A549 (cell line): Measurements from ENCODE around the gene MEA1. TPM values are rescaled to one million over a fixed set of nuclear protein-coding genes. Genes with fewer than 3 reads are reported as not detected.
"Not testable (repeated sequence)": the region's sequence is repeated elsewhere in the genome, so short reads cannot be mapped to it uniquely, and the experiment has no call there.

Experiments
- ATAC-seq, 2 experiments: fragments of 200-7000 bp in 1 of 2; fragments of >200 bp in 1 of 2; cut with Nextera tagmentation in 1 of 2; cut with Tn5 transposase in 1 of 2; 3 replicates each; pipeline versions ENCODE4 v1.8.0 to v1.9.1; 2018 to 2020; ENCODE audit warnings: mild to moderate bottlenecking in 1 of 2, moderate library complexity in 1 of 2
- CTCF ChIA-PET: fragments of 300-600 bp; sonication (Branson Sonifier 250); formaldehyde crosslinking; extraction: SDS; loops from one replicate; lab custom pipeline; 2021; ENCODE audit warnings: antibody characterized with exemption, inconsistent platforms; lab: Yijun Ruan, JAX
- POLR2A ChIA-PET: fragments of 350-600 bp; formaldehyde crosslinking; extraction: SDS; loops from one replicate; lab custom pipeline; 2021; ENCODE audit warnings: antibody characterized with exemption, inconsistent platforms; lab: Yijun Ruan, JAX
- DNase-seq, 2 experiments: peaks; one replicate each; pipeline versions ENCODE4 v3.0.0 to v3.0.0-alpha.2; 2011 to 2016; ENCODE audit warnings: low read depth in 1 of 2, low spot score in 1 of 2
- FAIRE-seq: peaks from 2 replicates; lab custom pipeline; 2011; peaks lifted over from hg19 to GRCh38; lab: Jason Lieb, UNC
- H3K27ac ChIP-seq, 2 experiments: fragments of >200 bp; sonication (Bioruptor Twin); formaldehyde crosslinking; 3 replicates each; pipeline ENCODE4 v1.5.1; 2016 to 2017
- H3K4me1 ChIP-seq: fragments of >200 bp; sonication (Bioruptor Twin); formaldehyde crosslinking; 3 replicates; pipeline ENCODE4 v1.6.1; 2016
- H3K4me2 ChIP-seq: fragments of >200 bp; sonication (Bioruptor Twin); formaldehyde crosslinking; 3 replicates; pipeline ENCODE4 v1.6.1; 2016
- H3K4me3 ChIP-seq: fragments of >200 bp; sonication (Bioruptor Twin); formaldehyde crosslinking; 3 replicates; pipeline ENCODE4 v1.5.1; 2016
- H3K9me3 ChIP-seq: fragments of >200 bp; sonication (Bioruptor Twin); formaldehyde crosslinking; 3 replicates; pipeline ENCODE4 v1.6.1; 2016
- ATOH8 ChIP-seq: fragments of 250-450 bp; sonication (Bioruptor Pico); IDR thresholded peaks from 2 replicates; pipeline ENCODE4 v1.5.0; 2020; ENCODE audit warnings: low read depth, mild to moderate bottlenecking, moderate library complexity
- CEBPB ChIP-seq, 2 experiments: fragments of >200 bp in 1 of 2; sonication (Bioruptor Twin) in 1 of 2; formaldehyde crosslinking in 1 of 2; IDR thresholded peaks; 2 replicates each; pipeline ENCODE4 v1.6.1; 2012 to 2016
- CHD2 ChIP-seq: fragments of 150-350 bp; IDR thresholded peaks from 2 replicates; pipeline ENCODE4 v1.6.1; 2014; ENCODE audit warnings: low read length; ENCODE audit not compliant: partially characterized antibody
- E2F6 ChIP-seq: IDR thresholded peaks from 2 replicates; pipeline ENCODE4 v1.6.1; 2012; ENCODE audit warnings: low read depth, borderline replicate concordance
- EHF ChIP-seq: fragments of 250-450 bp; sonication (Bioruptor Pico); IDR thresholded peaks from 2 replicates; pipeline ENCODE4 v1.5.0; 2020; ENCODE audit warnings: mild to moderate bottlenecking
- ELK1 ChIP-seq: fragments of 150-350 bp; IDR thresholded peaks from 2 replicates; pipeline ENCODE4 v1.6.1; 2014; ENCODE audit warnings: low read depth, mild to moderate bottlenecking, low read length
- FOSB ChIP-seq: fragments of 250-450 bp; sonication (Bioruptor Pico); IDR thresholded peaks from 2 replicates; pipeline ENCODE4 v1.5.0; 2020; ENCODE audit warnings: mild to moderate bottlenecking, moderate library complexity
- FOSL2 ChIP-seq, 2 experiments: fragments of 450-650 bp in 1 of 2; fragments of >200 bp in 1 of 2; sonication (Bioruptor Twin) in 1 of 2; formaldehyde crosslinking; IDR thresholded peaks; 2 replicates each; pipeline versions ENCODE4 v1.5.0 to v1.6.1; 2016 to 2020; ENCODE audit warnings: mild to moderate bottlenecking in 1 of 2, moderate library complexity in 1 of 2
- GATA3 ChIP-seq: IDR thresholded peaks from 2 replicates; pipeline ENCODE4 v1.6.1; 2012; ENCODE audit warnings: borderline replicate concordance
- HOXA7 ChIP-seq: fragments of 250-450 bp; sonication (Bioruptor Pico); IDR thresholded peaks from 2 replicates; pipeline ENCODE4 v1.5.0; 2020; ENCODE audit warnings: mild to moderate bottlenecking, moderate library complexity
- HOXB13 ChIP-seq: fragments of 250-450 bp; sonication (Bioruptor Pico); IDR thresholded peaks from 2 replicates; pipeline ENCODE4 v1.5.0; 2020; ENCODE audit warnings: low read depth, mild to moderate bottlenecking, moderate library complexity
- HOXB5 ChIP-seq: fragments of 250-450 bp; sonication (Bioruptor Pico); IDR thresholded peaks from 2 replicates; pipeline ENCODE4 v1.5.0; 2020; ENCODE audit warnings: mild to moderate bottlenecking, moderate library complexity
- JUNB ChIP-seq: fragments of >200 bp; sonication (Bioruptor Twin); formaldehyde crosslinking; IDR thresholded peaks from 2 replicates; pipeline ENCODE4 v1.6.1; 2016
- KDM1A ChIP-seq: fragments of 200-600 bp; sonication (generic); IDR thresholded peaks from 2 replicates; pipeline ENCODE4 v1.6.1; 2016; ENCODE audit warnings: low read depth, mild to moderate bottlenecking
- MAX ChIP-seq: IDR thresholded peaks from 2 replicates; pipeline ENCODE4 v1.6.1; 2012
- MAZ ChIP-seq: fragments of 150-350 bp; IDR thresholded peaks from 2 replicates; pipeline ENCODE4 v1.6.1; 2014; ENCODE audit warnings: antibody characterized with exemption, low read depth, low read length, borderline replicate concordance
- NFE2L2 ChIP-seq: fragments of 150-350 bp; conservative IDR thresholded peaks from 2 replicates; pipeline ENCODE4 v1.6.1; 2014; ENCODE audit warnings: low read length
- PBX3 ChIP-seq: IDR thresholded peaks from 2 replicates; pipeline ENCODE4 v1.6.1; 2012
- PHF8 ChIP-seq: fragments of 200-600 bp; sonication (generic); IDR thresholded peaks from 2 replicates; pipeline ENCODE4 v1.6.1; 2016; ENCODE audit warnings: low read depth, mild to moderate bottlenecking, antibody characterized with exemption, moderate library complexity, borderline replicate concordance
- REST ChIP-seq: fragments of 200-600 bp; sonication (generic); IDR thresholded peaks from 2 replicates; pipeline ENCODE4 v1.6.1; 2016; ENCODE audit warnings: antibody characterized with exemption, mild to moderate bottlenecking, moderate library complexity
- TP53 ChIP-seq: fragments of 250-450 bp; sonication (Bioruptor Pico); IDR thresholded peaks from 2 replicates; pipeline ENCODE4 v1.5.0; 2021; ENCODE audit warnings: mild to moderate bottlenecking, moderate library complexity
- ZC3H11A ChIP-seq: fragments of 450-650 bp; IDR thresholded peaks from 2 replicates; pipeline ENCODE4 v1.6.1; 2014; ENCODE audit warnings: antibody characterized with exemption, mild to moderate bottlenecking
- ZSCAN20 ChIP-seq: fragments of 250-450 bp; sonication (Bioruptor Pico); IDR thresholded peaks from 2 replicates; pipeline ENCODE4 v1.8.0; 2022; ENCODE audit warnings: mild to moderate bottlenecking, moderate library complexity
- WGBS: methylation state at CpG from one replicate; pipeline ENCODE4 v1.1.6; 2017; ENCODE audit errors: missing lambda C conversion rate; 5-methylcytosine and 5-hydroxymethylcytosine counted together
- polyA plus RNA-seq, 4 experiments: library from polyadenylated mRNA; depleted of rRNA in 3 of 4; stranded (reverse); fragments of >200 nt; fragmentation: RNase III in 1 of 4; extraction: RNeasy Plus Mini Kit Qiagen cat#74134 plus additional on column Dnase treatment in 1 of 4; gene quantifications; 2 replicates in 3 of 4; 3 replicates in 1 of 4; pipeline ENCODE4 v1.2.3, GENCODE V29; 2011 to 2017

The MEA1 gene
- polyA plus RNA-seq, 2 of the 4 experiments (the other 2 are of a cell fraction), result 58.6 to 94.3 TPM

GRCh38 chr6:43045371-43045930, 31.7 kb upstream of the MEA1 start:
- ChIA-PET CTCF (no interaction called here), POLR2A (no interaction called here)
- Histone ChIP-seq H3K4me2 (no peak overlapping the region), H3K4me1 (no peaks in the 10 kb centered on the region)
- TF ChIP-seq NFE2L2, result no peak
- no peak for TF ChIP-seq ELK1
- no peak for TF ChIP-seq E2F6
- TF ChIP-seq PHF8, result no peak
- TF ChIP-seq CHD2, result no peak
- TF ChIP-seq REST, result no peak
- TF ChIP-seq ZC3H11A, result no peak
- no peak for TF ChIP-seq GATA3
- no peak for TF ChIP-seq HOXB13 (CRISPR knock-in tag)
- no peak for TF ChIP-seq EHF (CRISPR knock-in tag)
- no peak for TF ChIP-seq HOXA7 (CRISPR knock-in tag)
- no peak for TF ChIP-seq MAZ
- TF ChIP-seq HOXB5, result no peak
- no peak for TF ChIP-seq KDM1A
- TF ChIP-seq, all 56 proteins: peak for 0
- Histone ChIP-seq H3K9me3 (no peaks in the 10 kb centered on the region), H3K27ac (no peak overlapping the region), H3K4me3 (no peak overlapping the region)
- 89% methylated on average over 10 of the region's 11 CpGs for WGBS
- FAIRE-seq (no peak), DNase-seq (no peak), ATAC-seq (no peak)

GRCh38 chr6:43043310-43043709, 29.6 kb upstream of the MEA1 start:
- FAIRE-seq (no peak), DNase-seq (no peak), ATAC-seq (no peak)
- TF ChIP-seq MAX (no peak), HOXB13 (CRISPR knock-in tag) (no peak), ZSCAN20 (CRISPR knock-in tag) (no peak), CEBPB (IDR thresholded peaks at IDR 0.05) (no peak), FOSB (no peak), CHD2 (no peak), FOSL2 (IDR thresholded peaks at IDR 0.05) (no peak), FOSL2 (CRISPR knock-in tag; IDR thresholded peaks at IDR 0.05) (no peak), PBX3 (no peak), TP53 (CRISPR knock-in tag) (no peak), JUNB (no peak), ATOH8 (no peak)
- H3K4me1 ChIP-seq, result no peaks in the 10 kb centered on the region
- H3K9me3 ChIP-seq, result no peaks in the 10 kb centered on the region
- 98% methylated on average over 8 of the region's 9 CpGs for WGBS
- no peak overlapping the region for H3K4me3 ChIP-seq
- ChIA-PET CTCF (interaction anchor here (1.5 kb wide), 1 partner anchor 101 kb away, joined by 3 read pairs; no protein-coding TSS in a partner anchor), POLR2A (no interaction called here)
- H3K4me2 ChIP-seq, result no peak overlapping the region
- no peak overlapping the region for H3K27ac ChIP-seq

- not testable (repeated sequence) for FAIRE-seq, H3K4me1 ChIP-seq, DNase-seq, H3K4me3 ChIP-seq, ATAC-seq, H3K9me3 ChIP-seq, H3K27ac ChIP-seq, H3K4me2 ChIP-seq
- WGBS, result 96% methylated on average over 8 of the region's 8 CpGs
- ChIA-PET CTCF (interaction anchor here (0.6 to 1.5 kb wide), 3 partner anchors 9 to 102 kb away, joined by 3 to 4 read pairs (median 3); no protein-coding TSS in a partner anchor), POLR2A (interaction anchor here (0.8 kb wide), 1 partner anchor 46 kb away, joined by 5 read pairs; no protein-coding TSS in a partner anchor)
Measured at GRCh38 chr6:43041475-43041874, 27.7 kb upstream of the MEA1 start.
